Hypothalamus (tissue), 51 donors: ENCODE measurements around the gene DAB1.

Source experiments
- DNase-seq, 51 donors: peaks; one replicate each; lab custom pipeline; 2025; lab: John Stamatoyannopoulos, UW

The DAB1 gene

GRCh38 chr1:57007948-57008347 is 415.9 kb downstream of the DAB1 start:
- no peak for DNase-seq

DNA sequence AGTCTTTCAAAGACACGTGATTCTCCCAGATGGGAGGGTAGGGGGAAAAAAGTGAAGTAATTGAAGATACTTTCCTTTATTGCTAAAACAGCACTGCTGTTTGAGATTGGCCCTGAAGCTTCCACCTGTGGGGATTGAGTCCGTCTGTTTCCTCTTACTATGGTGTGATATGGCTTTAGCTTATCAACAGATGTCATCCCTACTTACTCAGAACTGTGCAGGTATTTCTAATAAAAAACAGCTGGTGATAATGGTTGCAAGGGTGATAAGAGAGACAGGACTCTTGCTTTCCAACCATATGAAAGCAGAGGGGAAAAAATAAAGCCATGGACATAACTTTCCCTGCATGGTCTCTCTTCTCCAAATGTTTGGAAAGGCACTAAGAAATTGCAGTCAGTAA is 416.4 kb downstream of the DAB1 start:
- no peak for DNase-seq

DNA sequence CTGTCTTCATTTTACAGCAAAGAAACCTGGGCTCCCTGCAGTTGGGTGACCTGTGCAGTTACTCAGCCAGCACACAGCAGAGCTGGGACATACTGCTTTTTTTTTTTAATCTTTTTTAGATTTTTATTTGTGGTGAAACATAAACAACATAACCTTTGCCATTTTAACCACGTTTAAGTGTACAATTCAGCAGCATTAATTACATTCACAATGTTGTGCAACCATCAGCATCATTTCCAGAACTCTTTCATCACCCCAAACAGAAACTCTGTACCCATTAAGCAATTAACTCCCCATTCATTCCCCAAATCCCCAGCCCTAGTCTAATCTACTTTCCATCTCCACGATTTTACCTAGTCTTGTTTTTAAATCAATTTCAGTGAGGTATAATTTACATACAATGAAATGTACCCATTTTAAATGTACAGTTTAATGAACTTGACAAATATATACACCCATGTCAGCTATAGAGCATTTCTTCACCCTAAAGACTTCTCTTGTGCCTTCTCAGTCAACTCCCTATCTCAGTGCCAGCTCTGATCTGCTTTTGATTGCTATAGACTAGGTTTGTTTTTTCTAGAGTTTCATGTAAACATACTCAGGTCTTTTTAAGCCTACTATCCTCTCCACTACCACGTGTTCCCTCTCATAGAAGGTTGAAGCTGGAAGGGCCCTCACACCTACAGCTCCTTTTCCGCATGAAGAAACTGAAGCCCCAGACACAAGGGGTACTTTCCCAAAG is 420.3 kb downstream of the DAB1 start:
- no peak for DNase-seq

DNA sequence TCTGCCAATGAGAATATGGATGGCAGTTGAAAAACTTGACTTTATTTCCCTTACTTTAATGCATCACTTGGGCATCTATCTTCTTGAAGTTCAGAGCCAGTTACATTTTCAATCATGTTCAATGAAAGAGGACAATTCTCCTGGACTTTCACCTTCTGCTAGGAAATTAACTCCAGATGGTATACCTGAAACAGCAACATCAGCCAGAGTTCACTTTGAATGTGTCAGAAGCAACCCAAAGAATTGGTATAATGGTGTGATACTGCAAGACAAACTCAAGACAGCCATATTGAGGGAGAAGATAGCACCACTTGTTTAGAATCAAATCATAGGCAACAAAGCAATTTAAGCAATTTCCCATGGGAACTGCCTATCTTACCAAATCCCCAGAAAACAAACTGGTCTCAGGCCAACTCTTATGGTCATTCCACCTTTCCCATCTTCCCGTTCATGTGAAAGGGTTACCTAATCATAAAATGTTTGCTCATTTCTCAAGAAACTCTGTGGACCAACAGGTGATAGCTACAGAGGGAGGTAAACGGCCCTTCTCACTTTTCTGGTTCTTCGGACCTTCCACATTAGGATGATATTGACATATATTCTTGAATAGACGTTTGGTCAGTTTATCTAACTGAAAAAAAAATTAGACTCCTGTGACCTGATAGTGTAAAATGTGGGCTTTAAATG is 428.3 kb downstream of the DAB1 start:
- no peak for DNase-seq

DNA sequence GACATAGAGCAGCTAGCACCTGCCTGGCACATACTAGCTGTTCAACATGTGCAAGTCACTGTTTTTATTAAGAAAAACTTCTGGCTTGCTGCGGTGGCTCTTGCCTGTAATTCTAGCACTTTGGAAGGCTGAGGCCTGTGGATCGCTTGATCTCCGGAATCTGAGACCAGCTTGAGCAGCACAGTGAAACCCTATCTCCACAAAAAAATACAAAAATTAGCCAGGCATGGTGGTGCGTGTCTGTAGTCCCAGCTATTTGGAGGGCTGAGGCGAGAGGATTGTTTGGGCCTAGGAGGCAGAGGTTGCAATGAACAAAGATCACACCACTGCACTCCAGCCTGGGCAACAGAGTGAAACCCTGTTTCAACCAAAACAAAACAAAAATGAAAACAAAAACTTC is 430.4 kb downstream of the DAB1 start:
- DNase-seq: no peak

DNA sequence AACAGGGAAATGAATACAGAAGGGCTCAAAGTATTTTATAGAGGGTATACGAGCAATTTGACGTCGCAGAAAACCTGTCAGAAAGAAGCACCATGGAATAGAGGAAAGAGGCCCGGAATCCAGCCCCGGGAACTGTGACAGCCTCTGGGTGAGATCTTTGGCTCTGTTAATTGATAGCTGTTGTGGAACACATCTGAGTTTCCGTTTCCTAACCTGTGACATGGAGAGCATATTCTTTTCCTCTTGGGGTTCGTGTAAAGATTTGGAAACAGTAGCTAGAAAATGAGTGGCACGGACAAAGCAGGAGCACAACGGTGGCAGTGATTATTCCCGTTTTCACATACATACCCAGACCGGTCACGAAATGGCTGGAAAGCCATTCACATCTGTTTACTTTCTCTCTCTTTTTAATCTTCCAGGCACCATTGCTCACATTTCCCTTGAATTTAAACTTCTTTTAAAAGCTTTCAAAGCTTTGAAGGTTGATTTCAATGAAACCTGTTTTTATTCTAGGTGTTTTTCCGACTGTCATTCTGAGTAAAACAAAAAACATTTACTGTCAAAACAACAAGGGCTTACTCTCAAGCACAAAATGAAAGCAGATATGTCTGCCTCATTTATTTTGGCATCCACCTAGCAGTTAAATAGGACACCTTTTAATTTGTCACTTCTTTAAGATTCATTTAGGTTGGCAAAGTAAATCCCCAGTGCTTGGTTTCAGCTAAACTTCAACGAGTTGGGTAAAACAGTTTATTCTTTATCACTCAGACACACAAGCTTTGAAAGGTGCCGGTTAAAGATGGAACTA is 431.3 kb downstream of the DAB1 start:
- no peak for DNase-seq

GRCh38 chr1:56991576-56991975 is 432.3 kb downstream of the DAB1 start:
- DNase-seq: no peak

DNA sequence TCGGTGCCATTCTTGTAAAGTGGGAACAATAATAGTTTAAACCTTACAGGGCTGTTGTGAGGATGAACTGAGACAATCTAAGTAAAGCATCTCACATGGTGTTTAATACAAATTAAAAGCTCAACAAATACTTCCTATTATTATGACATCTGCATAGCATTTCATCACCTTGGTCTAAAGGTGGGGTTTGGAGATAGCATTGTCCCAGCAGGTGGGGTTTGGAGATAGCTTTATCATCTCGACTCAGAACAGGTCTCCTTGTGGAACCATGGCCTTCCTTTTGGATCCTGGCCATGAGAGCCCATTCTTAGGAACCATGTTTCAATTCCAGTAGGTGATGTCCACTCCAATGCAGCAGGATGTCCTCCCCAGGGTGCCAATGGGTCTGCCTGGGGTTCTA is 437.5 kb downstream of the DAB1 start:
- DNase-seq: no peak

DNA sequence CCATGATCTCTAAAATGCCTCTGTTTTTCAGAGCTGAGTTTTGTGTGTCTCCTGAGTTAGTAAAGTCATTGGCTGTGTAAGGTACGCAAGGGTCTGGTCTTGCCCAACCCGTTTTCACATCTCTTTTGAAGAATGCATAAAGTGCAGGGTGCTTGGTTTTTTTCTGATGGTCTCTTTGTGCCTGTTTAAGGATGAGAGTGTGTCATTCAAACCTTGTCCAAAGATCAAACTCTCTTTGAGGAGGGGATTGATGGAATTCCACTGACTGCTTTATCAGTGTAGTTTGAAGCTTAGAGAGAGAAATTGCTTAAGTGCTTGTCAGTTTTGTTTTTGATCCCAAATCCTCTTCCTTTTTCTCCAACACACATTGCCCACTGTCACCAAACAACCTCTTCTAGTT is 438.0 kb downstream of the DAB1 start:
- DNase-seq: no peak

GRCh38 chr1:56983484-56983883 is 440.4 kb downstream of the DAB1 start:
- no peak for DNase-seq

GRCh38 chr1:56979986-56980755 is 443.7 kb downstream of the DAB1 start:
- no peak for DNase-seq

DNA sequence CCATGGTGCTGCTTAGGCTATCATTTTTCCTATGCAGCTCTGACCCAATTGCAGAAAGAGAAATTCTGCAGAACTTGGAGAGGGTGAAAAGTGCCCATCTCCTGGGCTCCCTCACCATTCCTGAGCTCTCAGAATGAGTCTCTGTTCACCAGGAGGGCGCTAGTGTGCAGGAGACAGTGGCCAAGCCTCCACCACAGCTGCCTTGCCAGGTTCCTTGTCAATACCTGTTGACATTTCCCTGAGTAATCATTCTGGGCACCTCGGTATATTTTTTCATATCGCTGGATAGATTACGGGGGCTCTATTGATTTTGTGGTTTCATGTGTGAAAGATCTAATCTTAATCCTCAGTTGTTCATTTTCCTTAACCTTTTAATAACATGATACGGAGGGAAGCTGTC is 445.0 kb downstream of the DAB1 start:
- DNase-seq: no peak

DNA sequence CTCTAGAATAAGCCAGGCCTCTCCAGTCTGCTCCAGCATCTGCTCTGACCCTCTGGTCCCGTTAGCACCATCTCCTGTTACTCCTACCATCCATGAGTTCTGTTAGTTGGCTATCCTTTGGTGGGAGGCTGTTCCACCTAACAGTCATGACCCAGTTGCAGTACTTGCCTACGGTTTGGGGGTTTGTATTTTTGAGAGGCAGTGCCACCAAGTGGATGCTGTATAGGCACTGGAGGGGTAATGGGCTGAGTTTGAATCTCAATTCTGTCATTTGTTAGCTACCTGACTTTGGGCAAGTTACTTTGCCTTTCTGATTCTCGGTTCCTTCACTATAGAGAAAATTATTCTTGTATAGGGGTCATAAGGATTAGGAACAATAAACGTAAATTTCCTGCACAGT is 445.9 kb downstream of the DAB1 start:
- no peak for DNase-seq

DNA sequence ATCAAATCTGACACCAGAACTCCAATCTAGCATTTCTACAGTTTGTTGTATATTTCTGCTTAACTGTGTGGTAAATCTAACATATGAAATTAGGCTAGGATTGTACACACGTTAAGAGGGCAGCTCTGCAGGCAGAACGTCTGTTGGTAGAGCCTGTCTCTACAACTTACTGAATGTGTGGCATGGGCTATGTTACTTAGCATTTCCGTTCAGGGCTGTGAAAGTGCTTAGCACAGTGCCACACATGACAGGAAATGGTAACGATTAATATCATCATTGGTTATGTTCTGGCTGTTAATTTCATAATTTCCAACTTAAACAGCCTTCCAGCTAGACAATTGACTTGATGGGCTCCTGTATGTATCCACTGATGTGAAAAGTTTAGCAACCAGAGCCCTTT is 448.4 kb downstream of the DAB1 start:
- DNase-seq: no peak

DNA sequence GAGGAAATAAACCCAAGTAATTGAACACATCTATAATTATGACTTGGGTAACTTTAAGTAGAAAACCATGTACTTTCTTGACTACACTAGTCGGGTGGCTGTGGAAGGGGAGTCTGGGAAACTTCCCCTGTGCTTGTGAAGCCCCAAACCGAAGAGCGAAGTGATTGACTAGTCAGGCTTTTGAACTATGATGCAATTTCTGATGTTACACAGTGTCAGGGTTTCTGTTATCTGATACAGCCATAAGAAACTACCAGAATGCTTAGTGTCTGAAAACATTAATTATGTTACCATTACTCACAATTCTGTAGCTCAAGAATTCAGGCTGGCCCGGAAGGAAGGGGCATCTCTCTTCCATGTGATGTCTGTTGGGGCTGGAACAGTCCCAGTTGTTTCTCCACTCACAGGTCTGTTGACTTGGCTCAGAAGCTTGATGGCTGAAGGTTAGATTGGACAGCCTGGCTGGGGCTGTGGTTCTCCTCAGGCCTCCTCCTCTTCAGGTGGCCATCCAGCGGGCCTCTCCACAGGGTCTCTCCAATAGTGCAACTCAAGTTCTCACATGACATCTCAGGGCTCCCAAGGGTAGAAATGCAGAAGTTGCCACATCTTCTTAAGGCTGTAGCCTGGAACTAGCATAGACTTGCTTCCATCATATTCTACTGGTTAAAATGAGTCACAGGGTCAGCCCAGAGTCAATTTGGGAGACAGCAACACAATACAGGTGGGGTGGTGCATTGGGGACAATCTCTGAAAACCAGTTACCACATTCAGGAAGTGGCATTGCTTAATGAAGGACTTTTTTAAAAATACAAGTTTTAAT is 449.7 kb downstream of the DAB1 start:
- no peak for DNase-seq

GRCh38 chr1:56972976-56973375 is 450.9 kb downstream of the DAB1 start:
- DNase-seq: no peak

GRCh38 chr1:56970280-56970679 is 453.6 kb downstream of the DAB1 start:
- DNase-seq: no peak

DNA sequence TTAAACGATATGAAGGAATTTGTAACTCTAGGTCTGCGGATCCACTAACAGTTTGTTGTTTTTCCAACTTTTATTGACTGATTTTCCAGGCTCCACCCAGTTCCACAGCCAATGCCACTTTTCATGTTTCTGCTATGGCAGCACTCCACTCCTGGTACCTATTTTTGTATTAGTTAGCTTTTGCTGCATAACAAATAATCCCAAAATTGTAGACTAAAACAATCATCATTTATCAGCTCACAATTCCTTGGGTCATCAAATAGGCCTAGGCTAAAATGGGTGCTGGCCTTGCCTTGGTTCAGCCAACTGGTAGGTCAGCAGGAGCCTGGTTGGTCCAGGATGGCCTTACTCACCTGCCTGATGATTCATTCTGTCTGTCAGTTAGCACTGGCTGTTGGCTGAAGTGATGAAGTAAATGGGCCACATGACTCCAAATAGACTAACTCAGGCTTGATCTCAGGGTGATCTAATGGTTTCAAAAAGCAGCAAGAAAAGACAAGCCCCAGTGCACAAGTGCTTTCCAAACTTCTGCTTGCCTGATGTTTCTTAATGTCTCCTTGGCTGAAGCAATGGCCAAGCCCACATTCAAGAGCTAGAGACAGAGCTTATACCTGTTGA is 454.9 kb downstream of the DAB1 start:
- no peak for DNase-seq
